ENCODE results near the gene EML6. TPM values are rescaled to one million over a fixed set of nuclear protein-coding genes. Genes with fewer than 3 reads are reported as not detected.

The EML6 gene
- total RNA-seq, 1 donor from 2014 or later: 1.3 TPM

- intact Hi-C loops (cut with micrococcal nuclease): no loop called here
Measured at GRCh38 chr2:54750040-54750439, 26.6 kb downstream of the EML6 start.

GRCh38 chr2:54752439-54752838, 29.0 kb downstream of the EML6 start:
- intact Hi-C loops (cut with micrococcal nuclease): no loop called here

GRCh38 chr2:54755641-54756326, 32.3 kb downstream of the EML6 start:
- intact Hi-C loops (cut with micrococcal nuclease): no loop called here

- intact Hi-C loops (cut with micrococcal nuclease): no loop called here
Measured at GRCh38 chr2:54757500-54757899, 34.0 kb downstream of the EML6 start.

GRCh38 chr2:54758951-54759350, 35.5 kb downstream of the EML6 start:
- intact Hi-C loops (cut with micrococcal nuclease): no loop called here

GRCh38 chr2:54760310-54760709, 36.8 kb downstream of the EML6 start:
- intact Hi-C loops (cut with micrococcal nuclease): no loop called here

- intact Hi-C loops (cut with micrococcal nuclease): loop anchor here (1.0 to 2.0 kb wide), 2 partner anchors 75 to 411 kb away; no protein-coding TSS in a partner anchor
Measured at GRCh38 chr2:54763636-54764291, 40.3 kb downstream of the EML6 start.

GRCh38 chr2:54767921-54768320, 44.5 kb downstream of the EML6 start:
- intact Hi-C loops (cut with micrococcal nuclease): no loop called here

GRCh38 chr2:54768772-54769428, 45.4 kb downstream of the EML6 start:
- intact Hi-C loops (cut with micrococcal nuclease): no loop called here

GRCh38 chr2:54770211-54770610, 46.7 kb downstream of the EML6 start:
- intact Hi-C loops (cut with micrococcal nuclease): no loop called here

- intact Hi-C loops (cut with micrococcal nuclease): no loop called here
Measured at GRCh38 chr2:54770676-54771075, 47.2 kb downstream of the EML6 start.

- intact Hi-C loops (cut with micrococcal nuclease): no loop called here
Measured at GRCh38 chr2:54771166-54771885, 47.9 kb downstream of the EML6 start.

GRCh38 chr2:54772110-54772509, 48.6 kb downstream of the EML6 start:
- intact Hi-C loops (cut with micrococcal nuclease): no loop called here

GRCh38 chr2:54772531-54772930, 49.1 kb downstream of the EML6 start:
- intact Hi-C loops (cut with micrococcal nuclease): no loop called here

GRCh38 chr2:54773233-54773632, 49.8 kb downstream of the EML6 start:
- intact Hi-C loops (cut with micrococcal nuclease): no loop called here

- intact Hi-C loops (cut with micrococcal nuclease): no loop called here
Measured at GRCh38 chr2:54773838-54774237, 50.4 kb downstream of the EML6 start.

GRCh38 chr2:54775710-54776109, 52.2 kb downstream of the EML6 start:
- intact Hi-C loops (cut with micrococcal nuclease): no loop called here

GRCh38 chr2:54776494-54776893, 53.0 kb downstream of the EML6 start:
- intact Hi-C loops (cut with micrococcal nuclease): no loop called here

- intact Hi-C loops (cut with micrococcal nuclease): no loop called here
Measured at GRCh38 chr2:54783349-54783748, 59.9 kb downstream of the EML6 start.

GRCh38 chr2:54787270-54787669, 63.8 kb downstream of the EML6 start:
- intact Hi-C loops (cut with micrococcal nuclease): no loop called here

- intact Hi-C loops (cut with micrococcal nuclease): no loop called here
Measured at GRCh38 chr2:54787755-54788366, 64.4 kb downstream of the EML6 start.

Measured in T-helper 1 cell treated with Interleukin-12 subunit alpha and Interleukin-12 subunit beta and Interleukin-4 antibody, amounts not matched to agents 30 ng/mL and 1 ng/mL, for 36 hours (primary cell).